Trophoblast cell (in vitro differentiated cells and primary cell): Measurements from ENCODE around the gene ACP4.
A peak's percentile ranks its signal among the peaks of the same experiment; 100 is the strongest.

Experiments
- DNase-seq, 2 donors: peaks; one replicate each; pipeline ENCODE4 v3.0.0-alpha.2; 2016
- H2AFZ ChIP-seq: 2 replicates; pipeline ENCODE4 v1.6.1; 2013; ENCODE audit warnings: low read length, moderate library complexity, mild to moderate bottlenecking; ENCODE audit not compliant: insufficient read depth, poor library complexity
- H2AK5ac ChIP-seq: 2 replicates; pipeline ENCODE4 v1.6.1; 2013; ENCODE audit warnings: mild to moderate bottlenecking, low read length
- H2BK120ac ChIP-seq: 2 replicates; pipeline ENCODE4 v1.6.1; 2013; ENCODE audit warnings: low read length, mild to moderate bottlenecking, moderate library complexity; ENCODE audit not compliant: insufficient read depth, poor library complexity
- H2BK12ac ChIP-seq: 2 replicates; pipeline ENCODE4 v1.6.1; 2013; ENCODE audit warnings: mild to moderate bottlenecking, low read length, moderate library complexity
- H2BK5ac ChIP-seq: 2 replicates; pipeline ENCODE4 v1.6.1; 2013; ENCODE audit warnings: low read length, low read depth, moderate library complexity, mild to moderate bottlenecking; ENCODE audit not compliant: poor library complexity
- H3K14ac ChIP-seq: 2 replicates; pipeline ENCODE4 v1.6.1; 2013; ENCODE audit warnings: mild to moderate bottlenecking, low read length
- H3K18ac ChIP-seq: 2 replicates; pipeline ENCODE4 v1.6.1; 2013; ENCODE audit warnings: mild to moderate bottlenecking, low read length
- H3K23ac ChIP-seq: 2 replicates; pipeline ENCODE4 v1.6.1; 2013; ENCODE audit warnings: low read length
- H3K27ac ChIP-seq: 2 replicates; pipeline ENCODE4 v1.5.1; 2013; ENCODE audit warnings: low read depth, mild to moderate bottlenecking, inconsistent platforms, low read length, moderate library complexity
- H3K27me3 ChIP-seq: 2 replicates; pipeline ENCODE4 v1.6.1; 2013; ENCODE audit warnings: inconsistent platforms, mild to moderate bottlenecking, low read length, moderate library complexity; ENCODE audit not compliant: insufficient read depth
- H3K36me3 ChIP-seq, 2 experiments: 1 replicate in 1 of 2; 2 replicates in 1 of 2; pipeline ENCODE4 v1.6.1; 2013; ENCODE audit warnings: low read length in 2 of 2, mild to moderate bottlenecking in 2 of 2, moderate library complexity in 1 of 2; ENCODE audit not compliant: insufficient read depth in 2 of 2, control insufficient read depth in 1 of 2
- H3K4ac ChIP-seq: 2 replicates; pipeline ENCODE4 v1.6.1; 2013; ENCODE audit warnings: low read depth, mild to moderate bottlenecking, low read length, moderate library complexity
- H3K4me1 ChIP-seq, 2 experiments: 1 replicate in 1 of 2; 2 replicates in 1 of 2; pipeline ENCODE4 v1.6.1; 2013; ENCODE audit warnings: low read length in 2 of 2, mild to moderate bottlenecking in 2 of 2, moderate library complexity in 1 of 2; ENCODE audit not compliant: insufficient read depth in 2 of 2, control insufficient read depth in 1 of 2
- H3K4me2 ChIP-seq: 2 replicates; pipeline ENCODE4 v1.6.1; 2013; ENCODE audit warnings: inconsistent platforms, mild to moderate bottlenecking, low read length, moderate library complexity
- H3K4me3 ChIP-seq: 2 replicates; pipeline ENCODE4 v1.5.1; 2013; ENCODE audit warnings: mild to moderate bottlenecking, low read depth, low read length, inconsistent platforms
- H3K79me1 ChIP-seq: one replicate; pipeline ENCODE4 v1.6.1; 2013; ENCODE audit warnings: low read length
- H3K79me2 ChIP-seq: 2 replicates; pipeline ENCODE4 v1.6.1; 2013; ENCODE audit warnings: low read length, mild to moderate bottlenecking; ENCODE audit not compliant: control insufficient read depth, insufficient read depth, poor library complexity
- H3K9ac ChIP-seq: 2 replicates; pipeline ENCODE4 v1.6.1; 2013; ENCODE audit warnings: mild to moderate bottlenecking, low read length
- H3K9me3 ChIP-seq: 2 replicates; pipeline ENCODE4 v1.6.1; 2013; ENCODE audit warnings: low read depth, mild to moderate bottlenecking, control low read depth, inconsistent platforms, low read length; ENCODE audit not compliant: insufficient read depth
- H4K12ac ChIP-seq: 2 replicates; pipeline ENCODE4 v1.6.1; 2013; ENCODE audit warnings: low read depth, mild to moderate bottlenecking, low read length, moderate library complexity
- H4K8ac ChIP-seq: 2 replicates; pipeline ENCODE4 v1.6.1; 2013; ENCODE audit warnings: low read depth, mild to moderate bottlenecking, low read length, moderate library complexity
- H4K91ac ChIP-seq: one replicate; pipeline ENCODE4 v1.6.1; 2013; ENCODE audit warnings: low read depth, mild to moderate bottlenecking, low read length, moderate library complexity
- WGBS: extraction: QIAGEN DNeasy Blood & Tissue Kit; methylation state at CpG from one replicate; pipeline ENCODE4 v1.1.7; 2013; ENCODE audit warnings: missing lambda C conversion rate; ENCODE audit not compliant: insufficient read length, insufficient coverage; ENCODE audit errors: extremely low coverage; 5-methylcytosine and 5-hydroxymethylcytosine counted together

The ACP4 gene

GRCh38 chr19:50796634-50797428 is 6.6 kb downstream of the ACP4 start:
- H3K14ac ChIP-seq: no peak overlapping the region
- no CpG with 5 or more reads among the region's 8 CpGs for WGBS
- H2AFZ ChIP-seq: no peak overlapping the region
- H3K9me3 ChIP-seq: peaks cover 2% of the 10 kb centered on the region
- H3K4me3 ChIP-seq: no peak overlapping the region
- no peak overlapping the region for H2BK120ac ChIP-seq
- no peaks in the 10 kb centered on the region for H3K79me2 ChIP-seq
- H3K18ac ChIP-seq: no peak overlapping the region
- H3K23ac ChIP-seq: no peak overlapping the region
- no peak for DNase-seq
- H2BK12ac ChIP-seq: no peak overlapping the region
- H3K36me3 ChIP-seq: peaks cover 51 to 52% of the 10 kb centered on the region in 2 experiments
- no peaks in the 10 kb centered on the region for H3K4me1 ChIP-seq
- H3K4ac ChIP-seq: no peak overlapping the region
- H3K79me1 ChIP-seq: no peaks in the 10 kb centered on the region
- H4K8ac ChIP-seq: no peak overlapping the region
- no peak overlapping the region for H3K4me2 ChIP-seq
- no peak overlapping the region for H3K27ac ChIP-seq
- H4K91ac ChIP-seq: no peak overlapping the region
- H2BK5ac ChIP-seq: no peak overlapping the region
- no peak overlapping the region for H3K9ac ChIP-seq
- H3K27me3 ChIP-seq: no peaks in the 10 kb centered on the region
- H2AK5ac ChIP-seq: no peak overlapping the region
- no peak overlapping the region for H4K12ac ChIP-seq

- no peak overlapping the region for H3K4me2 ChIP-seq
- WGBS: no CpG with 5 or more reads among the region's 7 CpGs
- H4K12ac ChIP-seq: no peak overlapping the region
- peaks cover 3% of the 10 kb centered on the region for H3K79me2 ChIP-seq
- H3K4me1 ChIP-seq: no peaks in the 10 kb centered on the region
- no peak overlapping the region for H2AFZ ChIP-seq
- no peak overlapping the region for H3K4me3 ChIP-seq
- H3K9ac ChIP-seq: no peak overlapping the region
- DNase-seq: no peak
- no peak overlapping the region for H3K4ac ChIP-seq
- no peak overlapping the region for H3K23ac ChIP-seq
- no peak overlapping the region for H4K91ac ChIP-seq
- H2BK5ac ChIP-seq: no peak overlapping the region
- H2BK120ac ChIP-seq: no peak overlapping the region
- peaks cover 2% of the 10 kb centered on the region for H3K9me3 ChIP-seq
- no peak overlapping the region for H3K14ac ChIP-seq
- no peaks in the 10 kb centered on the region for H3K79me1 ChIP-seq
- no peaks in the 10 kb centered on the region for H3K27me3 ChIP-seq
- no peak overlapping the region for H3K18ac ChIP-seq
- H3K27ac ChIP-seq: no peak overlapping the region
- H4K8ac ChIP-seq: no peak overlapping the region
- H2BK12ac ChIP-seq: no peak overlapping the region
- H2AK5ac ChIP-seq: no peak overlapping the region
- peaks cover 54 to 57% of the 10 kb centered on the region in 2 experiments for H3K36me3 ChIP-seq
Measured at GRCh38 chr19:50797429-50797780, 7.2 kb downstream of the ACP4 start.

- Histone ChIP-seq H2AK5ac (no peak overlapping the region), H3K4me3 (no peak overlapping the region), H2BK120ac (no peak overlapping the region), H3K79me1 (no peaks in the 10 kb centered on the region), H3K18ac (no peak overlapping the region), H3K27me3 (no peaks in the 10 kb centered on the region), H3K4ac (no peak overlapping the region), H3K79me2 (peaks cover 3% of the 10 kb centered on the region), H4K91ac (no peak overlapping the region), H3K9me3 (peaks cover 2% of the 10 kb centered on the region), H4K12ac (no peak overlapping the region), H3K4me1 (peaks cover 3 to 4% of the 10 kb centered on the region in 2 experiments), H3K9ac (no peak overlapping the region), H3K14ac (no peak overlapping the region), H3K27ac (no peak overlapping the region), H3K4me2 (no peak overlapping the region), H2BK12ac (no peak overlapping the region), H4K8ac (no peak overlapping the region), H2BK5ac (no peak overlapping the region), H2AFZ (no peak overlapping the region), H3K36me3 (peaks cover 55 to 57% of the 10 kb centered on the region in 2 experiments), H3K23ac (no peak overlapping the region)
- DNase-seq: no peak
- WGBS: no CpG with 5 or more reads among the region's 18 CpGs
Measured at GRCh38 chr19:50797781-50798658, 7.8 kb downstream of the ACP4 start.

DNA sequence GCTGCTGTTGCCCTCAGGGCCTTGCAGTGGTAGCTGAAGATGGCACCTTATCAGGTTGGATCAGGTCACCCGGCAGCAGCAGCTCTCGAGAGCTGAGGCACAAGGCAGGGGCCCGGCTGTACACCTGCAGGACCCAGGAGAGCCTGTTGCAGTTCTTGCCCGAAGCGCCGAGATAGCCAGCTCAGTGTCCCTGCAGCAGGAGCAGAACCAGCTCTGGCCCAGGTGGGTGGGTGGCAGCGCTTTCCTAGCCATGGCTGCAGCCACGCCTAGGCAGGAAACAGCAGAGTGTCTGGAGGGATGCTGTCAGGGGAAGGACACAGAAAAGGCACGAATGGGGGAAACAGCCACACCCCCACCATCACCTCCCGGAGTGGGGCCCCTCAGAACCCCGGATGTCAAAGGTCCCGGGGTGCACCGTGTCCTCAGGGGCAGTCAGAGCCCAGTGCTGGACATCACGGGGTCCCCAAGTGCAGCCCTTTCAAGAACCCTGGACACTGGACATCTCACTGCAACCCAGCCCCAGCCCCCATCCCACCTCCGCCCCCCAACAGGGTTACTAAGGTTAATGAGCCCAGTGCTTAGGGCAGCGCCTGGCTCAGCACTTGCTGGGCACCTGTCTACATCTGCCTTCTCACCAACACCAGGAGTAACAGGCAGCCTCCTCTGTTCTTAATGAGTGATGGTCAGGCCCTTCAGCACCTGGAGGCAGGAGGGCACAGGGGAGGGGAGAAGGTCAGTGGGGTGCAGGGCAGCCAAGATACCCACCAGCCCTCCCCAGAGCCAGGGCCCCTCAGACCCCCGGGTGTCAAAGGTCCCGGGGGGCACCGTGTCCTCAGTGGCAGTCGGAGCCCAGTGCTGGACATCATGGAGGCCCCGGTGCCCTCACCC is 8.7 kb downstream of the ACP4 start:
- Histone ChIP-seq H4K12ac (no peak overlapping the region), H2AFZ (no peak overlapping the region), H3K4me2 (no peak overlapping the region), H2BK12ac (no peak overlapping the region), H3K79me1 (no peaks in the 10 kb centered on the region), H2BK120ac (no peak overlapping the region), H3K4ac (peak overlapping the region; percentile 31), H2AK5ac (no peak overlapping the region), H3K36me3 (peaks cover 55 to 57% of the 10 kb centered on the region in 2 experiments), H3K27me3 (no peaks in the 10 kb centered on the region), H4K8ac (no peak overlapping the region), H4K91ac (no peak overlapping the region), H3K9me3 (peaks cover 2% of the 10 kb centered on the region), H2BK5ac (no peak overlapping the region), H3K18ac (no peak overlapping the region), H3K9ac (no peak overlapping the region), H3K4me1 (peaks cover 3 to 7% of the 10 kb centered on the region in 2 experiments), H3K14ac (no peak overlapping the region), H3K23ac (no peak overlapping the region), H3K27ac (no peak overlapping the region), H3K79me2 (peaks cover 11% of the 10 kb centered on the region), H3K4me3 (no peak overlapping the region)
- DNase-seq: no peak
- WGBS: no CpG with 5 or more reads among the region's 21 CpGs
